IgD-negative memory B cell (primary cell): ENCODE measurements around the gene BAX. TPM values are rescaled to one million over a fixed set of nuclear protein-coding genes. Genes with fewer than 3 reads are reported as not detected.

Experiments
- H3K27ac Mint-ChIP-seq, 3 donors: one replicate each; pipeline ENCODE4 v1.8.0; 2020 to 2022; ENCODE audit warnings: mild to moderate bottlenecking in 3 of 3, mixed read lengths in 3 of 3, moderate library complexity in 1 of 3
- H3K27me3 Mint-ChIP-seq: one replicate; pipeline ENCODE4 v1.8.0; 2021; ENCODE audit warnings: mixed read lengths
- H3K36me3 Mint-ChIP-seq: one replicate; pipeline ENCODE4 v1.8.0; 2020; ENCODE audit warnings: mild to moderate bottlenecking, mixed read lengths
- H3K4me1 Mint-ChIP-seq, 3 donors: one replicate each; pipeline ENCODE4 v1.8.0; 2020 to 2022; ENCODE audit warnings: mixed read lengths in 3 of 3, mild to moderate bottlenecking in 1 of 3
- H3K4me3 Mint-ChIP-seq, 4 donors: one replicate each; pipeline ENCODE4 v1.8.0; 2020 to 2022; ENCODE audit warnings: mild to moderate bottlenecking in 4 of 4, mixed read lengths in 4 of 4, moderate library complexity in 3 of 4
- H3K9me3 Mint-ChIP-seq, 3 donors: one replicate each; pipeline ENCODE4 v1.8.0; 2020 to 2021; ENCODE audit warnings: mixed read lengths in 3 of 3, mild to moderate bottlenecking in 1 of 3
- polyA plus RNA-seq: library from polyadenylated mRNA; unstranded; fragments of 300-500 nt; fragmentation: Illumina TruSeq; gene quantifications from one replicate; pipeline ENCODE4 v1.2.3, GENCODE V29; 2021

The BAX gene
- polyA plus RNA-seq, 1 donor from 2014 or later = 101 TPM

GRCh38 chr19:48946463-48947257 is 8.0 kb upstream of the BAX start:
- Mint-ChIP-seq H3K27ac (no peak overlapping the region), H3K27me3 (no peaks in the 10 kb centered on the region), H3K9me3 (peaks cover 3 to 4% (median 3%) of the 10 kb centered on the region in 3 donors), H3K4me3 (no peak overlapping the region), H3K36me3 (no peaks in the 10 kb centered on the region), H3K4me1 (no peaks in the 10 kb centered on the region)

- H3K27me3 Mint-ChIP-seq = no peaks in the 10 kb centered on the region
- H3K4me3 Mint-ChIP-seq = no peak overlapping the region
- no peaks in the 10 kb centered on the region for H3K4me1 Mint-ChIP-seq
- no peak overlapping the region for H3K27ac Mint-ChIP-seq
- H3K36me3 Mint-ChIP-seq = no peaks in the 10 kb centered on the region
- H3K9me3 Mint-ChIP-seq = peaks cover 3 to 4% (median 3%) of the 10 kb centered on the region in 3 donors
These were observed 7.5 kb upstream of the BAX start for GRCh38 chr19:48947258-48947542.

- H3K9me3 Mint-ChIP-seq = peaks cover 3 to 4% (median 3%) of the 10 kb centered on the region in 3 donors
- H3K4me1 Mint-ChIP-seq = peaks cover 3 to 6% (median 3%) of the 10 kb centered on the region in 3 donors
- H3K36me3 Mint-ChIP-seq = peaks cover 1% of the 10 kb centered on the region
- H3K27ac Mint-ChIP-seq = no peak overlapping the region
- no peaks in the 10 kb centered on the region for H3K27me3 Mint-ChIP-seq
- no peak overlapping the region for H3K4me3 Mint-ChIP-seq
These were observed 4.5 kb upstream of the BAX start for GRCh38 chr19:48950159-48950558.

GRCh38 chr19:48950830-48951519 is 3.7 kb upstream of the BAX start:
- Mint-ChIP-seq H3K36me3 (peaks cover 3% of the 10 kb centered on the region), H3K9me3 (peaks cover 3 to 4% (median 3%) of the 10 kb centered on the region in 3 donors), H3K4me3 (peak overlapping the region in 1 of 4 donors; percentile 89), H3K4me1 (peaks cover 4 to 10% (median 9%) of the 10 kb centered on the region in 3 donors), H3K27me3 (no peaks in the 10 kb centered on the region), H3K27ac (no peak overlapping the region)

- no peaks in the 10 kb centered on the region for H3K27me3 Mint-ChIP-seq
- peaks cover 7 to 22% (median 9%) of the 10 kb centered on the region in 3 donors for H3K4me1 Mint-ChIP-seq
- H3K27ac Mint-ChIP-seq = peak overlapping the region in 1 of 3 donors; percentile 79
- peaks cover 5% of the 10 kb centered on the region for H3K36me3 Mint-ChIP-seq
- peaks cover 0 to 3% (median 2%) of the 10 kb centered on the region in 3 donors for H3K9me3 Mint-ChIP-seq
- H3K4me3 Mint-ChIP-seq = peak overlapping the region in 1 of 4 donors; percentile 89
These were observed 1.5 kb upstream of the BAX start for GRCh38 chr19:48953141-48953540.

GRCh38 chr19:48953990-48954594 is 583 bp upstream of the BAX start:
- Mint-ChIP-seq H3K27me3 (no peaks in the 10 kb centered on the region), H3K4me3 (peak overlapping the region; percentile 89 to 97 (median 91)), H3K36me3 (peaks cover 5% of the 10 kb centered on the region), H3K4me1 (peaks cover 7 to 22% (median 9%) of the 10 kb centered on the region in 3 donors), H3K27ac (peak overlapping the region; percentile 11 to 97 (median 79)), H3K9me3 (no peaks in the 10 kb centered on the region)

GRCh38 chr19:48955308-48955958 is 758 bp downstream of the BAX start:
- Mint-ChIP-seq H3K27me3 (no peaks in the 10 kb centered on the region), H3K27ac (peak overlapping the region; percentile 11 to 83 (median 67)), H3K36me3 (peaks cover 5% of the 10 kb centered on the region), H3K4me3 (peak overlapping the region; percentile 89 to 94 (median 91)), H3K9me3 (no peaks in the 10 kb centered on the region), H3K4me1 (peaks cover 7 to 22% (median 9%) of the 10 kb centered on the region in 3 donors)

- Mint-ChIP-seq H3K4me1 (peaks cover 18 to 26% (median 19%) of the 10 kb centered on the region in 3 donors), H3K27ac (peak overlapping the region in 1 of 3 donors; percentile 19), H3K4me3 (peak overlapping the region in 2 of 4 donors; percentile 30 to 74)
These were observed 3.3 kb downstream of the BAX start for GRCh38 chr19:48958006-48958405.

GRCh38 chr19:48959341-48960239 is 4.9 kb downstream of the BAX start:
- Mint-ChIP-seq H3K4me1 (peaks cover 20 to 35% (median 30%) of the 10 kb centered on the region in 3 donors), H3K27ac (no peak overlapping the region), H3K27me3 (no peaks in the 10 kb centered on the region), H3K4me3 (peak overlapping the region in 1 of 4 donors; percentile 74), H3K9me3 (no peaks in the 10 kb centered on the region), H3K36me3 (peaks cover 4% of the 10 kb centered on the region)

More at GRCh38 chr19:48958006-48958405, 3.3 kb downstream of the BAX start:
- Mint-ChIP-seq H3K27me3 (no peaks in the 10 kb centered on the region), H3K9me3 (no peaks in the 10 kb centered on the region), H3K36me3 (peaks cover 5% of the 10 kb centered on the region)

- Mint-ChIP-seq H3K27ac (peak overlapping the region in 1 of 3 donors; percentile 95), H3K36me3 (peaks cover 3% of the 10 kb centered on the region)
These were observed 6.5 kb downstream of the BAX start for GRCh38 chr19:48961051-48961649.

GRCh38 chr19:48961673-48962028 is 7.0 kb downstream of the BAX start:
- Mint-ChIP-seq H3K36me3 (peaks cover 4% of the 10 kb centered on the region), H3K9me3 (no peaks in the 10 kb centered on the region), H3K4me3 (peak overlapping the region in 2 of 4 donors; percentile 77 to 90), H3K27me3 (no peaks in the 10 kb centered on the region), H3K27ac (peak overlapping the region; percentile 85 to 96 (median 95)), H3K4me1 (peaks cover 20 to 39% (median 35%) of the 10 kb centered on the region in 3 donors)

More at GRCh38 chr19:48961051-48961649, 6.5 kb downstream of the BAX start:
- Mint-ChIP-seq H3K9me3 (no peaks in the 10 kb centered on the region), H3K4me1 (peaks cover 20 to 36% (median 32%) of the 10 kb centered on the region in 3 donors), H3K27me3 (no peaks in the 10 kb centered on the region), H3K4me3 (peak overlapping the region in 3 of 4 donors; percentile 41 to 65 (median 50))

- Mint-ChIP-seq H3K36me3 (peaks cover 2% of the 10 kb centered on the region), H3K4me3 (peak overlapping the region; percentile 66 to 90 (median 82)), H3K27ac (peak overlapping the region; percentile 85 to 96 (median 95)), H3K9me3 (no peaks in the 10 kb centered on the region), H3K4me1 (peaks cover 20 to 39% (median 35%) of the 10 kb centered on the region in 3 donors), H3K27me3 (no peaks in the 10 kb centered on the region)
These were observed 7.6 kb downstream of the BAX start for GRCh38 chr19:48962029-48962848.

- Mint-ChIP-seq H3K4me1 (peaks cover 24 to 37% (median 34%) of the 10 kb centered on the region in 3 donors), H3K27me3 (no peaks in the 10 kb centered on the region), H3K27ac (peak overlapping the region; percentile 85 to 99 (median 95)), H3K36me3 (peaks cover 2% of the 10 kb centered on the region), H3K9me3 (no peaks in the 10 kb centered on the region), H3K4me3 (peak overlapping the region in 3 of 4 donors; percentile 77 to 90 (median 87))
These were observed 8.1 kb downstream of the BAX start for GRCh38 chr19:48962849-48963165.
